Gastrocnemius medialis (tissue), 4 donors: ENCODE results near the gene ALPI. TPM values are rescaled to one million over a fixed set of nuclear protein-coding genes. Genes with fewer than 3 reads are reported as not detected.

ENCODE experiments used
- ATAC-seq, 2 donors: fragments of 150-250 bp; one replicate each; pipeline ENCODE4 v1.9.1; 2016
- DNase-seq, 2 donors: peaks; one replicate each; pipeline ENCODE4 v3.0.0-alpha.2; 2019
- H3K27ac ChIP-seq, 4 donors: fragments of 200-600 bp; sonication (generic); 1 replicate in 1 of 4; 2 replicates in 3 of 4; pipeline ENCODE4 v1.5.1; 2016 to 2018; ENCODE audit warnings: mild to moderate bottlenecking in 2 of 4, moderate library complexity in 1 of 4
- H3K27me3 ChIP-seq, 3 donors: fragments of 200-600 bp; sonication (generic) in 2 of 3; 1 replicate in 1 of 3; 2 replicates in 2 of 3; pipeline versions ENCODE4 v1.5.1 to v1.6.0; 2016 to 2019; ENCODE audit warnings: mild to moderate bottlenecking in 1 of 3, moderate library complexity in 1 of 3
- H3K36me3 ChIP-seq, 2 donors: fragments of 200-600 bp; sonication (generic) in 1 of 2; one replicate each; pipeline ENCODE4 v1.5.1; 2017 to 2018
- H3K4me1 ChIP-seq, 2 donors: fragments of 200-600 bp; sonication (generic) in 1 of 2; one replicate each; pipeline ENCODE4 v1.5.1; 2016 to 2017; ENCODE audit warnings: mild to moderate bottlenecking in 2 of 2
- H3K4me3 ChIP-seq, 4 donors: fragments of 200-600 bp; sonication (generic) in 3 of 4; 1 replicate in 1 of 4; 2 replicates in 3 of 4; pipeline ENCODE4 v1.5.1; 2016 to 2019; ENCODE audit warnings: mild to moderate bottlenecking in 2 of 4
- H3K9me3 ChIP-seq, 3 donors: fragments of 200-600 bp; sonication (generic) in 2 of 3; 1 replicate in 1 of 3; 2 replicates in 2 of 3; pipeline ENCODE4 v1.5.1; 2016 to 2019
- POLR2A ChIP-seq, 2 donors: fragments of 450-650 bp; IDR thresholded peaks; one replicate each; pipeline ENCODE4 v1.6.1; 2017; ENCODE audit warnings: antibody characterized with exemption in 2 of 2, mild to moderate bottlenecking in 2 of 2, moderate library complexity in 2 of 2
- in situ Hi-C, 4 donors: fragments of 200-750 bp; cut with MboI; loops; one replicate each; pipeline versions ENCODE4 v1.15.0 to v1.8.0; 2017; ENCODE audit warnings: low sequenced_read_pairs in 4 of 4
- intact Hi-C: fragments of 100-400 bp; cut with DNase I; formaldehyde crosslinking; loops from one replicate; pipeline ENCODE4 v1.15.1; 2023; ENCODE audit warnings: low total_unique reads
- total RNA-seq, 4 donors: library from RNA; depleted of rRNA; stranded (reverse); fragments of >200 nt; gene quantifications; one replicate each; pipeline versions ENCODE4 v1.1.0 to v1.2.3, GENCODE V29; 2016
- TF ChIP-seq, protein P1 (sequence below), 5 experiments: fragments of 450-650 bp in 3 of 5; fragments of 200-600 bp in 2 of 5; sonication (generic) in 2 of 5; IDR thresholded peaks in 4 of 5; conservative IDR thresholded peaks in 1 of 5; 1 replicate in 4 of 5; 2 replicates in 1 of 5; pipeline ENCODE4 v1.5.1; 2016 to 2019; ENCODE audit warnings: antibody characterized with exemption in 5 of 5, mild to moderate bottlenecking in 3 of 5, moderate library complexity in 3 of 5

ALPI gene
- total RNA-seq, 4 donors from 2014 or later, result not detected

DNA sequence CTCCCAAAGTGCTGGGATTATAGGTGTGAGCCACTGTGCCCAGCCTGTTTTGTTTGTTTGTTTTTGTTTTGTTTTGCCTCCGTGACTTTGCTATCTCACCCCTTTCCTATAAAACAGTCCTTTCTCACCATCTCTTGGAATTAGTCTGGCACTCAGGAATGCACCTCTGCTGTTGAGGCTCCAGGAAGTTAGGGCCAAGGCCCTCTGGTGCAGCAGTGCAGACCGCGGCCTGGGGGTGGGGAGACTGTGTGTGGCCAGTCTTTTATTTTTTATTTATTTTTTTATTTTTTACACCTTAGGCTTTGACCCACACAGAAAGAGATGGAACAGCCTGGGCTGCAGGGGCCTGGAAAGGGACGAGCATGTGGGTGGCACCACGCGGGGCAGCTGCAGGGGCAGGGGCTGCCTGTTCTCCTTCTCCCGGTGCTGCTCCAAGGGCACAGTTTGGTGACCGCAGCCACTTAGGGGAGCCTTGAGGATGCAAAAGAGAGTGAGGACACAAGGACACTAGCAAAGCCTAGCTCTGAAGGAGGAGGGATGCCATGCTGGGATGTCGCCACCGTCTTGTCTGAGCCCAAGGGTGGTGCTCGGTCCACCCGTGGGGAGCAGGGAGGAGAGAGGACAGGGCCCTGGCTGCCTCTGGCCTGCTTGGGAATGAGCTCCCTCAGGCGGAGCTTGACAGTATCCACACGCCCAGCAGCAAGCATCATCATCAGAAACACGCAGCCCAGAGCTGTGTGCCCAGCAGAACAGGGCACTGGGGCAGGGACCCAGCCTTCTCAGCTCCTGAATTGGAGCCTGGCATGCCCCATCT lies 19.4 kb upstream of the ALPI start:
- in situ Hi-C loops, result loop anchor here (10.0 to 25.0 kb wide), 2 partner anchors 524 to 532 kb away; no protein-coding TSS in a partner anchor
- ATAC-seq (no peak), DNase-seq (no peak)
- no peak for TF ChIP-seq POLR2A (IDR thresholded peaks at IDR 0.05)
- TF ChIP-seq, protein P1, sequence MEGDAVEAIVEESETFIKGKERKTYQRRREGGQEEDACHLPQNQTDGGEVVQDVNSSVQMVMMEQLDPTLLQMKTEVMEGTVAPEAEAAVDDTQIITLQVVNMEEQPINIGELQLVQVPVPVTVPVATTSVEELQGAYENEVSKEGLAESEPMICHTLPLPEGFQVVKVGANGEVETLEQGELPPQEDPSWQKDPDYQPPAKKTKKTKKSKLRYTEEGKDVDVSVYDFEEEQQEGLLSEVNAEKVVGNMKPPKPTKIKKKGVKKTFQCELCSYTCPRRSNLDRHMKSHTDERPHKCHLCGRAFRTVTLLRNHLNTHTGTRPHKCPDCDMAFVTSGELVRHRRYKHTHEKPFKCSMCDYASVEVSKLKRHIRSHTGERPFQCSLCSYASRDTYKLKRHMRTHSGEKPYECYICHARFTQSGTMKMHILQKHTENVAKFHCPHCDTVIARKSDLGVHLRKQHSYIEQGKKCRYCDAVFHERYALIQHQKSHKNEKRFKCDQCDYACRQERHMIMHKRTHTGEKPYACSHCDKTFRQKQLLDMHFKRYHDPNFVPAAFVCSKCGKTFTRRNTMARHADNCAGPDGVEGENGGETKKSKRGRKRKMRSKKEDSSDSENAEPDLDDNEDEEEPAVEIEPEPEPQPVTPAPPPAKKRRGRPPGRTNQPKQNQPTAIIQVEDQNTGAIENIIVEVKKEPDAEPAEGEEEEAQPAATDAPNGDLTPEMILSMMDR (IDR thresholded peaks at IDR 0.05 in 4 of 5, conservative IDR thresholded peaks at IDR 0.05 in 1 of 5), result no peak
- intact Hi-C loops, result no loop called here
- H3K4me3 ChIP-seq, result no peak overlapping the region
- no peak overlapping the region for H3K27ac ChIP-seq
- H3K27me3 ChIP-seq, result no peaks in the 10 kb centered on the region
- H3K4me1 ChIP-seq, result peaks cover 0 to 2% of the 10 kb centered on the region in 2 donors
- H3K36me3 ChIP-seq, result no peaks in the 10 kb centered on the region
- H3K9me3 ChIP-seq, result no peaks in the 10 kb centered on the region

DNA sequence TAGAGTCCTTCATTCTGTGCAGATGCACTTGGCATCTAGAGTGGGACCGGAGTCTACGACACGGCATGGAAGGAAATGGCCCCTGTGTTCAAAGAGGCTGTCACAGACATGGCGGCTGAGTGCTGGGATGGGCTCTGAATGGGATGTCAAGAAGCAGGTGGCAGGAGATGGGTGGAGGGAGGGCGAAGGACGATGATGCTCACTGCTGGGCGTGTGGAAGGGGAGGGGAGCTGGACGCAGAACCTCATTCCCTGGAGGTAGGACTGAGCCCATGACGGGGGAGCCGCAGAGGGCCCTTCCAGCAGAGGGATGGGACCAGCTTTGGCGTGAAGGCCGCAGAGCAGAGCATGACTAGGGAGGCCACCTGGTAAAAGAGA lies 18.8 kb upstream of the ALPI start:
- no peak for ATAC-seq
- Histone ChIP-seq H3K36me3 (no peaks in the 10 kb centered on the region), H3K4me3 (no peak overlapping the region), H3K27ac (no peak overlapping the region), H3K27me3 (no peaks in the 10 kb centered on the region), H3K9me3 (no peaks in the 10 kb centered on the region), H3K4me1 (peaks cover 0 to 2% of the 10 kb centered on the region in 2 donors)
- no peak for DNase-seq
- intact Hi-C loops, result no loop called here
- in situ Hi-C loops, result loop anchor here (10.0 to 25.0 kb wide), 2 partner anchors 525 to 532 kb away; no protein-coding TSS in a partner anchor
- TF ChIP-seq, protein P1 (IDR thresholded peaks at IDR 0.05 in 4 of 5, conservative IDR thresholded peaks at IDR 0.05 in 1 of 5), result no peak
- no peak for TF ChIP-seq POLR2A (IDR thresholded peaks at IDR 0.05)

DNA sequence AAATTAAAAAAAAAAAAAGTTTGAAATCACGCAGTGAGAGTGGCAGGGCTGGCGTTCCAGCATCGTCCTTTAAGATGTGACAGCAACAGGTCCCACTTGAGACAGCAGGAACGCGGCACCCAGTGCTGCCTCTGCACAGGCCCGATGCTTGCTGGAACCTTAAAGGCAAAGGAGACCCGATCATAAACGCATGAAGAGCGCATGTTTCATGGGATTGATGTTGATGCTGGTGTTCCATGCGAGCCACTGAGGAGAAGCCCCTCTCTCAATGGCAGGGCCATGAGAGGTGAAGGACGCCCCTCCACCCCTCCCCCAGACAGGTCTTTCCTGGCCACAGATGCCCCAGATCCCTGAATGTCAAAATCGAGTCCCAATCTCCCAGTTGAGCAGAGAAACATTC lies 17.9 kb upstream of the ALPI start:
- no peak for DNase-seq
- in situ Hi-C loops, result loop anchor here (10.0 to 25.0 kb wide), 2 partner anchors 526 to 533 kb away; no protein-coding TSS in a partner anchor

DNA sequence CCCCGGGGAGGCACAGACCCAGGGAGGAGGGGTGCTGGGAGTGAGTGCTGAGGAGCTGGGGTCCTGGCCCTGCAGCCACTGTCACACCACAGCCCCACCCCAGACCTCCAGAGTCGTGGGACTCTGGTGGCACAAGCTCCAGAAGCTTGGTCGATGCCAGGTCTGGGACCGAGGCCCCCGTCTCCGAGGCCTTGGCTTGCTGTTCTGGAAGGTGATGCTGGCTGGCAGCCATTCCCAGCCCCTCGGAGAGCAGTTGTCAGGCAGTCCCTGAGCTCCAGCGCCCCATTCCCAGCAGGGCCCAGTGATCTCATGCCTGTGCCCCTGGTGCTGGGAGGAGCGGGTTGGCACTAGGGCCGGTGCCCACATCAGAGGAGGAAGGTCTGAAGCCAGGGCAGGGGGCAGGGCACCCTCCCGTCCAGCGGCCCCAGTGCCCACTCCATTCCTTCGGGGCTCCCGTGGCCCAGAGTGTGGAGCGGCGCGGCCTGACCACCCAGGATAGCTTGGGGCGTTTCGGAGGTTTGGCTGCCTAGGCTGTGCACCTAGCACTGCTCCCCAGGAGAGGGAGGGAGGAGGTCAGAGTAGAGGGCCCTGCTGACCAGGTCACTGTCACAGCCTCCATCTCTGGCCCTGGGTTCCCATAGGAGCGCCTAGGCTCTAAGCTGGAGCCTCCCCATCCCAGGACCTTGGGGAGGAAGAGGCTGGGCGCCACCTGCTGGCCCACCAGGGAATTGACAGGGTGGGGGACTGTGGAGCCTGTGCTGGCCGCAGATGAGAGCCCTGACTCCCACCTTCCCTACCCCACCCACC lies 16.8 kb upstream of the ALPI start:
- no peaks in the 10 kb centered on the region for H3K36me3 ChIP-seq
- peaks cover 3 to 5% of the 10 kb centered on the region in 2 donors for H3K4me1 ChIP-seq
- DNase-seq (no peak), ATAC-seq (peak in 1 of 2 donors; percentile 32)
- H3K4me3 ChIP-seq, result no peak overlapping the region
- H3K27me3 ChIP-seq, result no peaks in the 10 kb centered on the region
- no peaks in the 10 kb centered on the region for H3K9me3 ChIP-seq
- TF ChIP-seq, protein P1 (IDR thresholded peaks at IDR 0.05 in 4 of 5, conservative IDR thresholded peaks at IDR 0.05 in 1 of 5), result peak; percentile 31 to 56 (median 47)
- no peak for TF ChIP-seq POLR2A (IDR thresholded peaks at IDR 0.05)
- H3K27ac ChIP-seq, result no peak overlapping the region
- intact Hi-C loops (no loop called here), in situ Hi-C loops (loop anchor here (10.0 to 25.0 kb wide), 2 partner anchors 527 to 534 kb away; no protein-coding TSS in a partner anchor)

More for the DNA sequence above, 17.9 kb upstream of the ALPI start:
- H3K27me3 ChIP-seq, result no peaks in the 10 kb centered on the region
- H3K36me3 ChIP-seq, result no peaks in the 10 kb centered on the region
- peaks cover 0 to 2% of the 10 kb centered on the region in 2 donors for H3K4me1 ChIP-seq
- H3K9me3 ChIP-seq, result no peaks in the 10 kb centered on the region
- TF ChIP-seq, protein P1 (IDR thresholded peaks at IDR 0.05 in 4 of 5, conservative IDR thresholded peaks at IDR 0.05 in 1 of 5), result no peak
- no peak for TF ChIP-seq POLR2A (IDR thresholded peaks at IDR 0.05)
- H3K4me3 ChIP-seq, result no peak overlapping the region
- ATAC-seq, result no peak
- intact Hi-C loops, result no loop called here
- no peak overlapping the region for H3K27ac ChIP-seq
